Prostate gland (tissue), 2 donors: ENCODE measurements around the gene CRHBP. TPM values are rescaled to one million over a fixed set of nuclear protein-coding genes. Genes with fewer than 3 reads are reported as not detected.
"Not testable (repeated sequence)": the region's sequence is repeated elsewhere in the genome, so short reads cannot be mapped to it uniquely, and the experiment has no call there.

Experiments
- DNase-seq: peaks from one replicate; pipeline ENCODE4 v3.0.0-alpha.2; 2019; ENCODE audit warnings: low spot score
- H3K27ac ChIP-seq, 2 donors: fragments of 200-600 bp; sonication (generic); 2 replicates each; pipeline ENCODE4 v1.5.1; 2017 to 2019
- H3K27me3 ChIP-seq: fragments of 200-600 bp; sonication (generic); replicated peaks from 2 replicates; pipeline ENCODE4 v1.5.1; 2019; ENCODE audit not compliant: insufficient read depth
- H3K36me3 ChIP-seq, 2 donors: fragments of 200-600 bp; sonication (generic); 1 replicate in 1 of 2; 2 replicates in 1 of 2; pipeline versions ENCODE4 v1.5.1 to v1.8.1; 2017 to 2019
- H3K4me1 ChIP-seq: fragments of 200-600 bp; sonication (generic); replicated peaks from 2 replicates; pipeline ENCODE4 v1.5.1; 2019
- H3K4me3 ChIP-seq, 2 donors: fragments of 200-600 bp; sonication (generic); 2 replicates each; pipeline ENCODE4 v1.5.1; 2017 to 2019
- H3K9me3 ChIP-seq: fragments of 200-600 bp; sonication (generic); 2 replicates; pipeline ENCODE4 v1.5.1; 2017
- POLR2A ChIP-seq: fragments of 450-650 bp; IDR thresholded peaks from one replicate; pipeline ENCODE4 v1.6.1; 2016; ENCODE audit warnings: antibody characterized with exemption, mild to moderate bottlenecking
- POLR2AphosphoS5 ChIP-seq: sonication (generic); formaldehyde crosslinking; IDR thresholded peaks from one replicate; pipeline ENCODE4 v1.6.1; 2017; ENCODE audit warnings: antibody characterized with exemption
- WGBS: methylation state at CpG from one replicate; pipeline ENCODE4 v1.1.5; 2018; 5-methylcytosine and 5-hydroxymethylcytosine counted together
- intact Hi-C: fragments of 100-400 bp; cut with DNase I; formaldehyde crosslinking; loops from one replicate; pipeline ENCODE4 v1.14.2; 2022
- total RNA-seq, 2 donors: library from RNA; depleted of rRNA; stranded (reverse); fragments of >200 nt; gene quantifications; one replicate each; pipeline ENCODE4 v1.1.0, GENCODE V29; 2016
- TF ChIP-seq, protein P1 (sequence below), 4 experiments: fragments of 200-600 bp in 2 of 4; fragments of 450-650 bp in 2 of 4; sonication (generic) in 2 of 4; IDR thresholded peaks; 1 replicate in 3 of 4; 2 replicates in 1 of 4; pipeline ENCODE4 v1.5.1; 2016 to 2019; ENCODE audit warnings: antibody characterized with exemption in 4 of 4, mild to moderate bottlenecking in 2 of 4, moderate library complexity in 2 of 4

CRHBP gene, protein sequence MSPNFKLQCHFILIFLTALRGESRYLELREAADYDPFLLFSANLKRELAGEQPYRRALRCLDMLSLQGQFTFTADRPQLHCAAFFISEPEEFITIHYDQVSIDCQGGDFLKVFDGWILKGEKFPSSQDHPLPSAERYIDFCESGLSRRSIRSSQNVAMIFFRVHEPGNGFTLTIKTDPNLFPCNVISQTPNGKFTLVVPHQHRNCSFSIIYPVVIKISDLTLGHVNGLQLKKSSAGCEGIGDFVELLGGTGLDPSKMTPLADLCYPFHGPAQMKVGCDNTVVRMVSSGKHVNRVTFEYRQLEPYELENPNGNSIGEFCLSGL
- total RNA-seq, result 1 to 10 TPM in 1 of 2 donors, under 1 TPM in 1; 0.91 to 5.0 TPM

DNA sequence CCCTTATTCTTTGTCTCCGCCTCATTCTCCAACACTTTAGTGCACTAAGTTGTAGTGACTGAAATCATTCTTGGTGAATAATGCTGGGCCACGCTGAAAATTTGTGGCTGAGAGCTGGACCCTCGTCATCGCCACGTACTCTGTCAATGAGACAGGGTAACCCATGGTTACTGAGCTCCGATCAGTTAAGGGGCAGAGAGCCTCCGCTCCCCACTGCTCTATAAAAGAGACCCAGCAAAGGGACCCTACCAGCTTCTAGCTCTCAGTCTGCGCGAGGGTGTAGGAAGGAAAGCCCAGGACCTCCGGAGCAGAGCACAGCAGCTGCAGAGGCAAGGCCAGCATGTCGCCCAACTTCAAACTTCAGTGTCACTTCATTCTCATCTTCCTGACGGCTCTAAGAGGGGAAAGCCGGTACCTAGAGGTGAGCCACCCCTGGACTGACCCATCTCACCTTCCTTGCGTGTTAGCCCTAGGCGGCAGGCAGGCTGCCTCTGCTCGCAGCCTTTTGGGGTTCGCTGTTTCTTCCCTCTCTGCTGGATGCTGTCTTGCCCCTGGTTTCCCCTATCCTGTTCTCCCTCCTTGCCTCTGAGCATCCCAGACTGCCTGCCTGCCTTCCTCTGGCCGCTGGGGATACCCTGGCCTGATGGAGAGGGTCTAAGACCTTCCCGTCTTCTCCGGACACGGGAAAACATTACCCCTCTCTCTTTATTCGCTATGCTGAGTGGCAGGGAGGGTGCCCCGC lies at the start of gene CRHBP:
CRHBP (plus strand) TSS at position 251 of the 742 bp plus-strand sequence; CDS start at position 341, 90 bp downstream.
- Histone ChIP-seq H3K9me3 (no peaks in the 10 kb centered on the region), H3K27me3 (peaks cover 23% of the 10 kb centered on the region), H3K4me1 (no peaks in the 10 kb centered on the region), H3K4me3 (peak within 1 kb of the TSS in 1 of 2 donors; percentile 22), H3K27ac (no peak within 1 kb of the TSS), H3K36me3 (no peaks in the 10 kb centered on the region)
- DNase-seq, result no peak
- 32% methylated on average over 23 of the region's 23 CpGs for WGBS
- TF ChIP-seq, protein P1, sequence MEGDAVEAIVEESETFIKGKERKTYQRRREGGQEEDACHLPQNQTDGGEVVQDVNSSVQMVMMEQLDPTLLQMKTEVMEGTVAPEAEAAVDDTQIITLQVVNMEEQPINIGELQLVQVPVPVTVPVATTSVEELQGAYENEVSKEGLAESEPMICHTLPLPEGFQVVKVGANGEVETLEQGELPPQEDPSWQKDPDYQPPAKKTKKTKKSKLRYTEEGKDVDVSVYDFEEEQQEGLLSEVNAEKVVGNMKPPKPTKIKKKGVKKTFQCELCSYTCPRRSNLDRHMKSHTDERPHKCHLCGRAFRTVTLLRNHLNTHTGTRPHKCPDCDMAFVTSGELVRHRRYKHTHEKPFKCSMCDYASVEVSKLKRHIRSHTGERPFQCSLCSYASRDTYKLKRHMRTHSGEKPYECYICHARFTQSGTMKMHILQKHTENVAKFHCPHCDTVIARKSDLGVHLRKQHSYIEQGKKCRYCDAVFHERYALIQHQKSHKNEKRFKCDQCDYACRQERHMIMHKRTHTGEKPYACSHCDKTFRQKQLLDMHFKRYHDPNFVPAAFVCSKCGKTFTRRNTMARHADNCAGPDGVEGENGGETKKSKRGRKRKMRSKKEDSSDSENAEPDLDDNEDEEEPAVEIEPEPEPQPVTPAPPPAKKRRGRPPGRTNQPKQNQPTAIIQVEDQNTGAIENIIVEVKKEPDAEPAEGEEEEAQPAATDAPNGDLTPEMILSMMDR (IDR thresholded peaks at IDR 0.05), result no peak
- TF ChIP-seq POLR2AphosphoS5 (no peak), POLR2A (no peak)
- intact Hi-C loops, result no loop called here

- no peaks in the 10 kb centered on the region for H3K4me1 ChIP-seq
- WGBS, result 91% methylated on average over 7 of the region's 7 CpGs
- H3K36me3 ChIP-seq, result no peaks in the 10 kb centered on the region
- intact Hi-C loops, result no loop called here
- DNase-seq, result no peak
- no peaks in the 10 kb centered on the region for H3K9me3 ChIP-seq
- TF ChIP-seq POLR2A (no peak), POLR2AphosphoS5 (no peak)
- TF ChIP-seq, protein P1 (IDR thresholded peaks at IDR 0.05), result no peak
- H3K27ac ChIP-seq, result no peak overlapping the region
- no peaks in the 10 kb centered on the region for H3K27me3 ChIP-seq
- H3K4me3 ChIP-seq, result no peak overlapping the region
Measured at GRCh38 chr5:76908166-76908565, 44.7 kb upstream of the CRHBP start.

GRCh38 chr5:76910344-76910933 lies 42.4 kb upstream of the CRHBP start:
- H3K4me3 ChIP-seq, H3K27ac ChIP-seq, H3K9me3 ChIP-seq, intact Hi-C loops, DNase-seq, H3K36me3 ChIP-seq, H3K4me1 ChIP-seq, H3K27me3 ChIP-seq: not testable (repeated sequence)
- 73% methylated on average over 9 of the region's 9 CpGs for WGBS

DNA sequence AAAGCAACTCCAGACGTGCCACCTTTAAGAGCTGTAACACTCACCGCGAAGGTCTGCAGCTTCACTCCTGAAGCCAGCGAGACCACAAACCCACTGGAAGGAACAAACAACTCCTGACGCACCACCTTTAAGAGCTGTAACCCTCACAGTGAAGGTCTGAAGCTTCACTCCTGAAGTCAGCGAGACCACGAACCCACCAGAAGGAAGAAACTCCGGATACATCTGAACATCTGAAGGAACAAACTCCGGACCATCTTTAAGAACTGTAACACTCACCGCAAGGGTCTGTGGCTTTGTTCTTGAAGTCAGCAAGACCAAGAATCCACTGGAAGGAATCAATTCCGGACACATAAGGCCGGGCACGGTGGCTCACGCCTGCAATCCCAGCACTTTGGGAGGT lies 38.2 kb upstream of the CRHBP start:
- H3K9me3 ChIP-seq, H3K4me3 ChIP-seq, DNase-seq, H3K27me3 ChIP-seq, intact Hi-C loops, H3K36me3 ChIP-seq, H3K4me1 ChIP-seq, H3K27ac ChIP-seq: not testable (repeated sequence)
- 91% methylated on average over 14 of the region's 14 CpGs for WGBS

- WGBS, result 85% methylated on average over 3 of the region's 3 CpGs
- no peaks in the 10 kb centered on the region for H3K4me1 ChIP-seq
- no peak overlapping the region for H3K27ac ChIP-seq
- H3K27me3 ChIP-seq, result no peaks in the 10 kb centered on the region
- H3K9me3 ChIP-seq, result no peaks in the 10 kb centered on the region
- no peak overlapping the region for H3K4me3 ChIP-seq
- TF ChIP-seq POLR2AphosphoS5 (no peak), POLR2A (no peak)
- TF ChIP-seq, protein P1 (IDR thresholded peaks at IDR 0.05), result no peak
- DNase-seq, result no peak
- intact Hi-C loops, result no loop called here
- H3K36me3 ChIP-seq, result no peaks in the 10 kb centered on the region
Measured at GRCh38 chr5:76918539-76918938, 34.3 kb upstream of the CRHBP start.
